ENCODE results near the gene PCDHA1.

- TF ChIP-seq ZFX (CRISPR knock-in tag; IDR thresholded peaks at IDR 0.05) (no peak), FOXJ3 (CRISPR knock-in tag; IDR thresholded peaks at IDR 0.05) (no peak)
Measured at GRCh38 chr5:141031006-141031405, 245.1 kb downstream of the PCDHA1 start.

Data from K562 (cell line).